ENCODE results near the gene ADAMTS7. TPM values are rescaled to one million over a fixed set of nuclear protein-coding genes. Genes with fewer than 3 reads are reported as not detected.
"Not testable (repeated sequence)": the region's sequence is repeated elsewhere in the genome, so short reads cannot be mapped to it uniquely, and the experiment has no call there.

The ADAMTS7 gene
- total and polyA plus RNA-seq, 2 donors (not counting 3 experiments of a cell fraction or from before 2014, with no cell fraction given): 49.6 to 64.7 TPM

- Histone ChIP-seq H3K36me3 (ENCODE audit: control insufficient read depth in 2 of 2, extremely low read depth in 1 of 2, insufficient read depth in 2 of 2, low read length in 2 of 2) (no peaks in the 10 kb centered on the region), H3K4me1 (ENCODE audit: control insufficient read depth, extremely low read depth, insufficient read depth, low read length) (peaks cover 37% of the 10 kb centered on the region), H2AFZ (ENCODE audit: low read depth, low read length) (no peak overlapping the region), H3K4me2 (ENCODE audit: insufficient read depth, low read length) (peak overlapping the region; percentile 67), H3K27ac (ENCODE audit: insufficient read depth, low read depth, low read length) (peak overlapping the region; percentile 100), H3K9me1 (replicated peaks; ENCODE audit: control insufficient read depth, extremely low read depth, insufficient read depth, low read length) (no peaks in the 10 kb centered on the region), H3K9me3 (replicated peaks; ENCODE audit: control insufficient read depth, insufficient read depth, low read length) (no peaks in the 10 kb centered on the region), H4K20me1 (replicated peaks; ENCODE audit: control insufficient read depth, extremely low read depth, insufficient read depth, low read length) (no peaks in the 10 kb centered on the region), H3K79me2 (ENCODE audit: control insufficient read depth, insufficient read depth, low read length) (no peaks in the 10 kb centered on the region), H3K27me3 (ENCODE audit: control insufficient read depth in 2 of 2, insufficient read depth in 2 of 2, low read length in 2 of 2) (no peaks in the 10 kb centered on the region), H3K4me3 (replicated peaks in 1 of 3; ENCODE audit: insufficient read depth in 1 of 3, low read depth in 1 of 3, low read length in 3 of 3) (no peak overlapping the region), H3K9ac (replicated peaks; ENCODE audit: extremely low read depth, insufficient read depth, low read length) (peak overlapping the region; percentile 47)
- DNase-seq (ENCODE audit: low read depth, low spot score) (no peak), FAIRE-seq (no peak)
- BruUV-seq (replicated peaks): no TSS peak
- intact Hi-C loops (cut with micrococcal nuclease): loop anchor here (1.0 to 10.0 kb wide), 3 partner anchors 54 to 443 kb away; partner anchors contain the start of genes ADAMTS7 and MORF4L1
- POLR2A ChIA-PET: no interaction called here
- dilution Hi-C loops (cut with MboI; ENCODE audit: extremely low pct_ligation_motif_present, low sequenced_read_pairs): no loop called here
- CTCF ChIA-PET: no interaction called here
- TF ChIP-seq POLR2AphosphoS5 (IDR thresholded peaks at IDR 0.05; ENCODE audit: insufficient read depth, low read depth, low read length) (no peak), POLR2A (IDR thresholded peaks at IDR 0.05; ENCODE audit: low read depth, low read length) (no peak), MAX (IDR thresholded peaks at IDR 0.05; ENCODE audit: insufficient read depth, insufficient read length) (no peak), GATA2 (IDR thresholded peaks at IDR 0.05; ENCODE audit: insufficient read depth, insufficient read length, low read depth, low read length) (no peak), CTCF (IDR thresholded peaks at IDR 0.05; ENCODE audit: extremely low read depth in 1 of 2, insufficient read depth in 1 of 2, low read depth in 1 of 2, low read length in 2 of 2) (no peak), EZH2 (IDR thresholded peaks at IDR 0.05; ENCODE audit: borderline replicate concordance, low read depth, low read length, severe bottlenecking) (no peak), FOS (IDR thresholded peaks at IDR 0.05; ENCODE audit: borderline replicate concordance, insufficient read depth, low read length) (no peak), MYC (IDR thresholded peaks at IDR 0.05; ENCODE audit: low read depth, low read length) (no peak), JUN (IDR thresholded peaks at IDR 0.05; ENCODE audit: borderline replicate concordance, insufficient read depth, insufficient read length, low read depth) (no peak)
Observed at GRCh38 chr15:78757636-78757905, 53.7 kb downstream of the ADAMTS7 start.

DNA sequence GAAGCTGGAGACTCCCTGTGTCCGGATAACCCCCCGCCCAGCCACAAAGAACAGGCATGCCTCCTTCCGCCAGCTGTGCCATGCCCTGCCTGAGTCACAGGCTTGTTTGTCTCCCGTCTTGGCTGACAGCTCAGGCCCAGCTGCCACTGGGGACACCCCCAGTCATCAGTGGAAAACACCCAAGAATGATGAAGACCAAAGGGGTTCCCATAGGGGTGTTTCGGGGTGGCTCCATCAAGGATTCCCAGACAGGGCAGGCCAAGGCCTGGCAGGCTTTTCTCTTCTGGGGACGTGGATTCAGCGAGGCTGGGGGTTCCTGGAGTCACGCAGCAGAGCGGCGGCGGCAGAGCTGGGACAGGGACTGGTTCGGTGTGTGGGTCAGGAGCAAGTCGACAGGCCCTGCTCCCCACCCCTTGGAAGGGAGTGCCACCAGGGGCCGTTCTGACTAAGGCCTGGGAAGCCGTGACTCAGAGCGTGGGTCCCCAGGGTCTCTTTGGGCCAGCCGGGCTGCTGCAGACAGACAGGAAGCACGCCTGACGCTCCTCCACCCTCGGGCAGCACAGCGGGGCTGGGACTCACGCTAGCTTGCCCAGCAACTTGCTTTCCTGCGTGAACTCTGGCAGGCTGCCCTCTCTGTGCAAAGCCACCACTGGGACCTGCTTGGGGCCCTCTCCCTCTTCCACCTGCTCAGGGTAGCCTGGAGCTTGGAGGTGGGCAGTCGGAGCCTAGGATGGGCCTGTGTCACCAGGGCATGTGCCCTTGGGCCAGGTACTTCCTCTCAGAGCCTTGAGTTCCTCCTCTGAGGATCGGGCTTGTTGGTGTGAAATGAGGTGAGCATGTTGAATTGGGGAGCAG is 54.3 kb downstream of the ADAMTS7 start:
- peak; percentile 97 for FAIRE-seq
- peak overlapping the region; percentile 67 for H3K4me2 ChIP-seq (ENCODE audit: insufficient read depth, low read length)
- H2AFZ ChIP-seq (ENCODE audit: low read depth, low read length); H3K36me3 ChIP-seq (ENCODE audit: control insufficient read depth in 2 of 2, extremely low read depth in 1 of 2, insufficient read depth in 2 of 2, low read length in 2 of 2); H3K27me3 ChIP-seq (ENCODE audit: control insufficient read depth in 2 of 2, insufficient read depth in 2 of 2, low read length in 2 of 2); POLR2A ChIA-PET; H3K9me3 ChIP-seq (replicated peaks; ENCODE audit: control insufficient read depth, insufficient read depth, low read length); H3K79me2 ChIP-seq (ENCODE audit: control insufficient read depth, insufficient read depth, low read length); H3K4me3 ChIP-seq (replicated peaks in 1 of 3; ENCODE audit: insufficient read depth in 1 of 3, low read depth in 1 of 3, low read length in 3 of 3); H4K20me1 ChIP-seq (replicated peaks; ENCODE audit: control insufficient read depth, extremely low read depth, insufficient read depth, low read length); dilution Hi-C loops (cut with MboI; ENCODE audit: extremely low pct_ligation_motif_present, low sequenced_read_pairs); H3K9me1 ChIP-seq (replicated peaks; ENCODE audit: control insufficient read depth, extremely low read depth, insufficient read depth, low read length): not testable (repeated sequence)
- TSS peak; percentile 48 for BruUV-seq (replicated peaks)
- peak overlapping the region; percentile 100 for H3K27ac ChIP-seq (ENCODE audit: insufficient read depth, low read depth, low read length)
- DNase-seq (ENCODE audit: low read depth, low spot score): peak; percentile 78
- H3K4me1 ChIP-seq (ENCODE audit: control insufficient read depth, extremely low read depth, insufficient read depth, low read length): peaks cover 33% of the 10 kb centered on the region
- CTCF ChIA-PET: interaction anchor here (0.6 to 1.3 kb wide), 4 partner anchors 50 to 116 kb away, joined by 3 to 6 read pairs (median 4); no protein-coding TSS in a partner anchor
- H3K9ac ChIP-seq (replicated peaks; ENCODE audit: extremely low read depth, insufficient read depth, low read length): peak overlapping the region; percentile 85
- intact Hi-C loops (cut with micrococcal nuclease): loop anchor here (1.0 to 10.0 kb wide), 4 partner anchors 51 to 442 kb away; partner anchors contain the start of genes ADAMTS7 and MORF4L1

Measured in endothelial cell of umbilical vein (primary cell).